Ovary (tissue), 3 donors: ENCODE data around the gene FA2H.

Experiments
- POLR2A ChIP-seq: fragments of 450-650 bp; IDR thresholded peaks from one replicate; pipeline ENCODE4 v1.6.1; 2017; ENCODE audit warnings: antibody characterized with exemption, mild to moderate bottlenecking, moderate library complexity
- TF ChIP-seq, protein P1 (sequence below), 3 donors: fragments of 450-650 bp in 2 of 3; fragments of 200-600 bp in 1 of 3; IDR thresholded peaks; one replicate each; pipeline versions ENCODE4 v1.5.1 to v1.8.0; 2016 to 2022; ENCODE audit warnings: antibody characterized with exemption in 3 of 3, mild to moderate bottlenecking in 1 of 3
- donor health status: DM: no; HTN: no; CAD: no.

DNA sequence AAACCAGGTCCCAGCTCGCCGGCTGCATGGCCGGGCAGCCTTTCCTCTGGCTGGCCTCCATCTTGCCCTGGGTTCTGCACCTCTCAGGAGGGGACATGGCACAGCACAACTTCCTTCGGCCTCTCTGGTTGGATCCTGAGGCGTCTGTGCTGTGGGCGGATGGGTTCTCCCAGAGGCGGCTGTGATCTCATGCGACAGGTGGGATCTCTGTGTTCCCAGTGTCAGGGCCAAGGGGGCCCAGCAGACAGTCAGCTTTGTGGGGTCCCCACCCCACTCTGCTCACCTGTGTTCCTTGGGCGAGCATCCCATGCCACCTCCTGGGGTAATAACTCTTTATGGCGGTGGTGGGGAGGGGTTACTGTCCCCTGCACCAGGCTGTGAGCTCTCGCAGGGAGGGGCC lies 35.8 kb downstream of the FA2H start:
- TF ChIP-seq, protein P1, sequence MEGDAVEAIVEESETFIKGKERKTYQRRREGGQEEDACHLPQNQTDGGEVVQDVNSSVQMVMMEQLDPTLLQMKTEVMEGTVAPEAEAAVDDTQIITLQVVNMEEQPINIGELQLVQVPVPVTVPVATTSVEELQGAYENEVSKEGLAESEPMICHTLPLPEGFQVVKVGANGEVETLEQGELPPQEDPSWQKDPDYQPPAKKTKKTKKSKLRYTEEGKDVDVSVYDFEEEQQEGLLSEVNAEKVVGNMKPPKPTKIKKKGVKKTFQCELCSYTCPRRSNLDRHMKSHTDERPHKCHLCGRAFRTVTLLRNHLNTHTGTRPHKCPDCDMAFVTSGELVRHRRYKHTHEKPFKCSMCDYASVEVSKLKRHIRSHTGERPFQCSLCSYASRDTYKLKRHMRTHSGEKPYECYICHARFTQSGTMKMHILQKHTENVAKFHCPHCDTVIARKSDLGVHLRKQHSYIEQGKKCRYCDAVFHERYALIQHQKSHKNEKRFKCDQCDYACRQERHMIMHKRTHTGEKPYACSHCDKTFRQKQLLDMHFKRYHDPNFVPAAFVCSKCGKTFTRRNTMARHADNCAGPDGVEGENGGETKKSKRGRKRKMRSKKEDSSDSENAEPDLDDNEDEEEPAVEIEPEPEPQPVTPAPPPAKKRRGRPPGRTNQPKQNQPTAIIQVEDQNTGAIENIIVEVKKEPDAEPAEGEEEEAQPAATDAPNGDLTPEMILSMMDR (IDR thresholded peaks at IDR 0.05) = no peak
- no peak for TF ChIP-seq POLR2A
